HG02973 (cell line): ENCODE data around the gene MRPL49.
"Not testable (repeated sequence)": the region's sequence is repeated elsewhere in the genome, so short reads cannot be mapped to it uniquely, and the experiment has no call there.

Source experiments
- ATAC-seq: cut with Tn5 transposase; IDR thresholded peaks from one replicate; pipeline ENCODE4 v1.9.1; 2021; ENCODE audit warnings: moderate library complexity; ENCODE audit not compliant: unreplicated experiment

MRPL49 gene

DNA sequence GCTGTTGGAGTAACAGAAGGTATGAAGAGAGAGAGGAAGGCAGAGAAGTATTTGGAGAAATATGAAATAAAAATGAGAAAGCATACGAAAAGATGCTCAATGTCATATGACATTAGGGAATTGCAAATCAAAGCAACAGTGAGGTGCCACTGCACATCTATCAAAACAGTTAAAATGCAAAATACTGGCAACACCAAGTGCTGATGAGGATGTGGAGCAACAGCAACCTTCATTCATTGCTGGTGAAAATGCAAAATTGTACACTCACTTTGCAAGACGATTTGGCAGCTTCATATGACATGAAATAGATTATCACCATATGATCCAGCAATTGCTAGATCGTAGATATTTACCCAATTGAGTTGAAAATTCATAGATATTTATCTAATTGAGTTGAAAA, 38.5 kb downstream of the MRPL49 start:
- ATAC-seq: no peak

DNA sequence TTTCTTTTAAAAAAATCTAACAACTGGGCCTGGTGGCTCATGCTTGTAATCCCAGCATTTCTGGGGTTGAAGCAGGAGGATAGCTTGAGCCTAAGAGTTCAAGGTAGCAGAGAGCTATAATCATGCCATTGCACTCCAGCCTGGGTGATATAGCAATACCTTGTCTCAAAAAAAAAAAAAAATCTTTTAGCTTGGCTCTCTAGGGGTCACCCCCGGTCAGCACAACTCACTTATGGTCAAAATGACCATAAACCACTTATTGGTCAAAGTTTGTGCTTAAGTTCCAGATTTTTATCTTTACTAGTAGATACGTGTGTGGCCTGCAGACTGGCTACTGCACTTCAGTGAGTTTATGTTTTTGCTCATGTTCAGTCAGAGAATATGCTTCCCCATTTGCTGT, 41.6 kb downstream of the MRPL49 start:
- ATAC-seq: no peak

DNA sequence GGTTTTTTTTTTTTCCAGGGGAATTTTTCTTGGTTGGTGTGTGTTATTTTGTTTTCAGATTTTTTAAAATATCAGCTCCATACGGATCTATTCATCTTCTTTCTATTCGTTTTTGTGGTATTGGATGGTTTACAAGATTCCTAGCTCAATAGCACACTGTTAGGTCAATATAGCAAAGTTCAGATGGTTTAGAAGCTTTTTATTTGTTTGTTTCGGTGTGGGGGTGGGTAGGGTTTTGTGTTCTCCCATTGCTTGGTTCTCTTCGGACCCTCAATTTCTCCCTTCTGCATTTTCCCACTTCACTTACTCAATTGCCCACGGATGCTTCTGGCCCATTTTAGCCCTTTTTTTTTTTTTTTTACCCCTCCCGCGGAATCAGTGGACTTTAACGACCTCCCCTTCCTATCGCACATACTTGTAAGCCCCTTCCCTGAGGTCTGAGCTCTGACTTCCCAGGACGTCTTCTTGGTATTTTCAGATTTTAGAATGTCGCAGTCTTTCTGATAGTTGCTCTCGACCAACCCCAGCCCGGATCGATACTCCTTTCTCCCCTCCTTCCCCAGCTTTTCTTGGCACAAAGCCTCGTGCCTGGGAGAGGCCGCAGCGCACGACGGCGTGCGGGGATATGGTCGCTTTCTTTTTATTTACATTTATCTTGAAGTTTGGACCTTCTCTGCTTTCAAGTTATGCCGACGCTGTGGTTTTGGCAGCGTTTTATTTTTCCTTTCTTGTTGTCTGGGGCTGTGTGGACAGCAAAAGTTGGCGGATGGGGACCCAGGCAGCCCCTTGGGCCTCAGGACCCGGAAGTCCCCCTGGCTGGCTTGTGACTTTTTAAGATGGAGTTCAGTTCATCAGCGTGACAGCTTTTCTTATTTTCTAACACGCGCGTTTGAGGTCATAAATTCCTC, 43.5 kb downstream of the MRPL49 start:
- no peak for ATAC-seq

DNA sequence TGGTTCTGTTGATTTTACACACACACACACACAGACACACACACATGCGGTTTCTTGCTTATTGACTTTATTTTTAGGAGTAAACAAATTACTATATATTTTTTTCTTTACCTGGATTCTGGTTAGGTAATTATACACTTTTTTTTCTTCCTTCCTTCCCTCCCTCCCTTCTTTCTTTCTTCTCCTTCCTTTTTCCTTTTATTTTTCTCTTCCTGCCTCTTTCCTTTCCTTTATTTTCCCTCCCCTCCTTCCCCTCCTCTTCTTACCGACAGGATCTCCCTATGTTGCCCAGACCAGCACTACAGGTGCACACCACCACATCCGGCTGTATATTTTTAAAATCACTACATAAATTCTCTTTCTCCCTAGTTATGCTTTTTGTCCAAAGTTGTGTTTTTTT, 44.8 kb downstream of the MRPL49 start:
- ATAC-seq: no peak

DNA sequence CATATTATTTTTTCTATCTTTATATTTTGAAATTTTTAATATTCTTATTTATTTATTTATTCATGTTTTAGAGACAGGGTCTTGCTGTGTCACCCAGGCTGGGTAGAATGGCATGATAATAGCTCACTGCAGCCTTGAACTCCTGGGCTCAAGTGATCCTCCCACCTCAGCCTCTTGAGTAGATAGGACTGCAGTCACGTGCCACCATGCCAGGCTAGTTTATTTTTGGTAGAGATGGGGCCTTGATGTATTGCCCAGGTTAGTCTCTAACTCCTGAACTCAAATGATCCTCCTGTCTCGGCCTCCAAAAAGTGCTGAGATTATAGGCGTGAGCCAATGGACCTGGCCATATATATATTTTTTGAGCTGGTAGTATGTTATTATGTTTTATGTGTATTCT, 45.5 kb downstream of the MRPL49 start:
- no peak for ATAC-seq

DNA sequence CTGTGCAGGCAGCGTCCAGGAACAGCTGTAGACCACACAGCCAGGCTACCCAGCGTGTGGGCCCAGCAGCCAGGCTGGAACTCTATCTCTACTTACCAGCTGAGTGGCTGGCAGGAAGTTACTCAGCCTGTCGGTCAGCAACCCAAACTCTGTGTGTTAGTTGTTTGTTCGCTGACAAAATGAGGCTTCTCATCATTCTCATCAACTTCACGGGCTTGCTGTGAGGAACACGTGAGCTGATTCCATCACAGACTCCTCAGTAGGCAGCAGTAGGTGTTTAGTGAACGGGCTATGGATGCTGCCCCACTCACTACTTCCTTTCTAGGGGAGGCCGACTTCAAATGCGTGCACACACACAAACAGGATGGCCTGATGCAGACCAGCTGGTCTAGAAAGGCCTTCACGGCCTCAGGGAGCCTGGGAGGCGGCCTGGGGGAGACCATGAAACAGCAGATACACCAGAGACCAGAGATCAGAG, 47.1 kb downstream of the MRPL49 start:
- no peak for ATAC-seq

DNA sequence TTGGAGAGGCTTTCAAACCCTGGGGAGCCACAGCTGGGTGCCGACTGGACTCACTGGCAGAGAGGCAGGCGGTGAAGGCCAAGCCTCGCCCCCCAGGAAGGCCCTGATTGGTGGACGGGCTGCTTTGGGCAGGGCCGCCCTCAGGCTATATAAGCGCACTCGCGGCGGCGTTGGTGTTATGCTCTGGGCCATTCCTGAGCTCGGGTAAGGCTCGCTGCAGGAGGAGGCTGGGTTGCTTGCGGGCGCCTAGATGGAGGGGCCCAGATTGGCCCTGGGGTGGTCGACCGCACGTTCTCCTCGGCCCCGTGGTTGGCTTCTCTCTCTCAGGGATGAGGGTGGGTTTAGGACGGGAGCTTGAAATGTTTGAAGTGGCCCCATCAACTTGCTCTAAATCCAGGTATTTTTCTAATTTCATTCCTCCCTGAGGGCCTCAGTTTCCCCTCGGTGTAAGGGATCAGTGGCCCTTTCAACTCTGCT, 48.0 kb downstream of the MRPL49 start, which contains the start of gene SPDYC:
TSS of gene SPDYC (plus strand) at position 176 of the 477 bp plus-strand sequence. CDS start 1,125 bp downstream, outside the sequence.
- ATAC-seq: no peak

DNA sequence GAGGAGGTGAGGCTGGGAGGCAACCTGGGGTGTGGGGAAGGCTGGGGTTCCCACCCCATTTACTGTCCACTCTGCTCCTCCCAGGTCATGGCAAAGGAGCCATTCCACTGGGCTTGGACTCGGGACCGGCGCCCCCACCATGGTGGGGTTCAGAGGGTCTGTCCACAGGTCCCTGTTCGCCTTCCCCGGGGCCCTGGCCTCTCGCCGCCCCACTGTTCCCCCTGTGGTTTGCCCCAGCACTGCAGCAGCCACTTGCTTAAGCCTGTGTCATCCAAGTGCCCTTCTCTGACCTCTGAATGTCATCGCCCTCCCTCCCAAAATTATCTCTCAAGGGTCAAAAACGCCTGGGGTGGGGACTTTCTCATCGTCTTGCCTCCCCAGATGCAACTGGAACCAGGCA, 50.5 kb downstream of the MRPL49 start:
- no peak for ATAC-seq

DNA sequence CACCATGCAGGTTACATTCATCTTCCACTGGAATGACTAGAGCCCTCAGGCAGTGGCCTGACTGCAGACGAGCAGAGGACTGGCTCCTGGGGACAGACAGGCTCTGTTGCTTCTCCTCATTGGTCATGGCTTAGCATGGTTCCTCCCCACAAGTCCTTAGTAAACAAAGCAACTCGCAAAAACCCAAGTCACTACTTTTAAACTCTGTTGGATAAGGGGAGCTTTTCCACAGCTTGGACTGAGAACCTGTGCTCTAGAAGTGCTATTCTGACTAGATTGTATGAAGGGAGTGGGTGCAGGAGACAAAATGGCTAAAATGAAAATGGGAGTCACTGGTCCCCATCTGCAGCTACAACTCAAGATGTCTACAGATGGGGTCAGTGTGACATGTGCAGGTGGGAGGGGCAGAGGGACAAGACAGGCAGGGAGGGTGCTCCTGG, 52.5 kb downstream of the MRPL49 start:
- not testable (repeated sequence) for ATAC-seq
